GM12878 (cell line): Measurements from ENCODE around the gene DESI2. TPM values are rescaled to one million over a fixed set of nuclear protein-coding genes. Genes with fewer than 3 reads are reported as not detected.

Experiments used
- HCFC1 ChIP-seq: fragments of 150-350 bp; IDR thresholded peaks from 2 replicates; pipeline ENCODE4 v1.6.1; 2014; ENCODE audit warnings: low read length
- MEF2A ChIP-seq: IDR thresholded peaks from 2 replicates; pipeline ENCODE4 v1.6.1; 2011; ENCODE audit warnings: low read depth, mild to moderate bottlenecking, low read length, moderate library complexity; ENCODE audit not compliant: insufficient read depth
- POLR2AphosphoS2 ChIP-seq: IDR thresholded peaks from 2 replicates; pipeline ENCODE4 v1.6.1; 2011; ENCODE audit warnings: low read depth, mild to moderate bottlenecking, low read length, improper control_type of control experiment, moderate library complexity
- RAD21 ChIP-seq: IDR thresholded peaks from 2 replicates; pipeline ENCODE4 v1.6.1; 2011; ENCODE audit warnings: mild to moderate bottlenecking, low read depth, low read length, moderate library complexity; ENCODE audit not compliant: insufficient read depth
- RFX5 ChIP-seq: IDR thresholded peaks from 2 replicates; pipeline ENCODE4 v1.6.1; 2011; ENCODE audit warnings: low read depth, low read length, improper control_type of control experiment
- SMAD5 ChIP-seq: IDR thresholded peaks from 2 replicates; pipeline ENCODE4 v1.6.1; 2016; ENCODE audit warnings: antibody characterized with exemption, low read depth
- SMARCA5 ChIP-seq: fragments of 450-650 bp; IDR thresholded peaks from 2 replicates; pipeline ENCODE4 v1.6.1; 2017; ENCODE audit warnings: mild to moderate bottlenecking
- SMC3 ChIP-seq: IDR thresholded peaks from 2 replicates; pipeline ENCODE4 v1.6.1; 2011; ENCODE audit warnings: low read length, improper control_type of control experiment, borderline replicate concordance
- SREBF2 ChIP-seq: IDR thresholded peaks from 2 replicates; pipeline ENCODE4 v1.6.1; 2012; ENCODE audit warnings: mild to moderate bottlenecking, low read length
- YY1 ChIP-seq: IDR thresholded peaks from 2 replicates; pipeline ENCODE4 v1.6.1; 2011; ENCODE audit warnings: low read depth, mild to moderate bottlenecking, low read length
- polyA plus RNA-seq, 11 experiments: library from polyadenylated mRNA; depleted of rRNA in 4 of 11; unstranded in 6 of 11; stranded (reverse) in 5 of 11; fragments of >200 nt; fragmentation: Nextera tagmentation in 4 of 11; fragmentation: Illumina TruSeq in 1 of 11; extraction: Ambion mirVana in 4 of 11; extraction: Trizol in 1 of 11; gene quantifications; 1 replicate in 1 of 11; 2 replicates in 10 of 11; pipeline versions ENCODE4 v1.2.1 to v1.2.3, GENCODE V29; 2011 to 2016; ENCODE audit warnings: inconsistent platforms in 2 of 11, missing spikeins in 2 of 11, low read depth in 1 of 11
- total RNA-seq, 4 experiments: library from RNA; depleted of rRNA in 3 of 4; stranded (reverse); fragments of >200 nt in 3 of 4; fragmentation: Illumina TruSeq in 1 of 4; extraction: Trizol in 1 of 4; gene quantifications; 2 replicates each; pipeline versions ENCODE4 v1.2.1 to v1.2.3, GENCODE V29; 2013 to 2021
- TF ChIP-seq, protein P1 (sequence below): fragments of 450-650 bp; conservative IDR thresholded peaks from 2 replicates; pipeline ENCODE4 v1.6.1; 2017; ENCODE audit warnings: mild to moderate bottlenecking, moderate library complexity
- TF ChIP-seq, protein P2 (sequence below): fragments of 450-650 bp; IDR thresholded peaks from 2 replicates; pipeline ENCODE4 v1.6.1; 2017; ENCODE audit warnings: antibody characterized with exemption, mild to moderate bottlenecking, moderate library complexity
- TF ChIP-seq, protein P3 (sequence below): fragments of 450-650 bp; IDR thresholded peaks from 2 replicates; pipeline ENCODE4 v1.6.1; 2016; ENCODE audit warnings: mild to moderate bottlenecking, moderate library complexity, borderline replicate concordance
- TF ChIP-seq, protein P4 (sequence below): fragments of 450-650 bp; IDR thresholded peaks from 2 replicates; pipeline ENCODE4 v1.6.1; 2017; ENCODE audit warnings: borderline replicate concordance
- TF ChIP-seq, protein P5 (sequence below): fragments of 450-650 bp; formaldehyde crosslinking; IDR thresholded peaks from 2 replicates; pipeline ENCODE4 v1.4.0; 2022; ENCODE audit warnings: mild to moderate bottlenecking, moderate library complexity

DESI2 gene
- total and polyA plus RNA-seq, 10 of the 15 experiments (the other 5 are each of a cell fraction or from before 2014, with no cell fraction given) = 6.2 to 21.5 (median 17.3) TPM

DNA sequence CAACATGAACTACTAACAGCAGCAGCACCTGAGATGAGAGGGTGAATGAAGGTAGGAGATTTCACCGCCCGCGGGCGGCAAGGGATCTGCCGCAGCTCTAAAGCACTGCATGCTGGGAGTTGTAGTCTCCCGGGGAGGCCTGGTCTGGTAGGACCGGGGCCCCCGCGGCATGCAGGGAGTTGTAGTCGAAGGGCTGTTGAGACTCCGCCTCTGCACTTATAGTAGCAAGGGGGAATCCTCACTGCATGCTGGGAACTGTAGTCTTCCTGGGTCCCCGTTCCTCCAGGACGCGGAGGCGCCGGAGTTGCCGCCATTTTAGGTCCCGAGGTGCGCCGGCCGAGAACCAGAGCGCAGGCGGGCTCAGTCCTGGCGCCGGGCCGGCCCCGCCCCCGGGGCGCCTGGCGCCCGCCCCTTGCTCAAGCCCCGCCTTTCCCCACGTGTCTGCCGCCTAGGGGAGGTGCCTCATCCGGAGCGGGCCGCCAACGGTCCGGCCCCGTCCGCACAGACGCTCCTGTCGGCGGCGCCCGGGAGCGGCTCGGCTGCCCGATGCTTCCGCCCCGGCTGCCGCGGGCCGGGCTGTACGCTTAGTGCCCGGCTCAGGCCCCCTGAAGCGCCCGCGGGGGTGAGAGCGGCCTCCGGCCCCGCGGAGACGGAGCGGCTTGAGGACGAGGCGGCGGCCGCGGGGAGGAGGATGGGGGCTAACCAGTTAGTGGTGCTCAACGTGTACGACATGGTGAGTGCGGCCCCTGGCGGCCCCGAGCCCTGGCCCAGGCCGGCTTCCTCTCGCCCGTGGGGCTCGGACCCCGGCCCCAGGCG is at the start of gene DESI2 (continued):
- TF ChIP-seq, protein P1, sequence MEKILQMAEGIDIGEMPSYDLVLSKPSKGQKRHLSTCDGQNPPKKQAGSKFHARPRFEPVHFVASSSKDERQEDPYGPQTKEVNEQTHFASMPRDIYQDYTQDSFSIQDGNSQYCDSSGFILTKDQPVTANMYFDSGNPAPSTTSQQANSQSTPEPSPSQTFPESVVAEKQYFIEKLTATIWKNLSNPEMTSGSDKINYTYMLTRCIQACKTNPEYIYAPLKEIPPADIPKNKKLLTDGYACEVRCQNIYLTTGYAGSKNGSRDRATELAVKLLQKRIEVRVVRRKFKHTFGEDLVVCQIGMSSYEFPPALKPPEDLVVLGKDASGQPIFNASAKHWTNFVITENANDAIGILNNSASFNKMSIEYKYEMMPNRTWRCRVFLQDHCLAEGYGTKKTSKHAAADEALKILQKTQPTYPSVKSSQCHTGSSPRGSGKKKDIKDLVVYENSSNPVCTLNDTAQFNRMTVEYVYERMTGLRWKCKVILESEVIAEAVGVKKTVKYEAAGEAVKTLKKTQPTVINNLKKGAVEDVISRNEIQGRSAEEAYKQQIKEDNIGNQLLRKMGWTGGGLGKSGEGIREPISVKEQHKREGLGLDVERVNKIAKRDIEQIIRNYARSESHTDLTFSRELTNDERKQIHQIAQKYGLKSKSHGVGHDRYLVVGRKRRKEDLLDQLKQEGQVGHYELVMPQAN = peak; percentile 92
- TF ChIP-seq RAD21 (no peak), SMARCA5 (peak; percentile 95), MEF2A (no peak), POLR2AphosphoS2 (0 out of 2 replicates have a peak, but pooled peaks have one; percentile 36), SMAD5 (no peak; the same call in none of the 2 replicates), SREBF2 (no peak), SMC3 (no peak), RFX5 (no peak), YY1 (peak; percentile 97), HCFC1 (peak; percentile 98)
- TF ChIP-seq, protein P2, sequence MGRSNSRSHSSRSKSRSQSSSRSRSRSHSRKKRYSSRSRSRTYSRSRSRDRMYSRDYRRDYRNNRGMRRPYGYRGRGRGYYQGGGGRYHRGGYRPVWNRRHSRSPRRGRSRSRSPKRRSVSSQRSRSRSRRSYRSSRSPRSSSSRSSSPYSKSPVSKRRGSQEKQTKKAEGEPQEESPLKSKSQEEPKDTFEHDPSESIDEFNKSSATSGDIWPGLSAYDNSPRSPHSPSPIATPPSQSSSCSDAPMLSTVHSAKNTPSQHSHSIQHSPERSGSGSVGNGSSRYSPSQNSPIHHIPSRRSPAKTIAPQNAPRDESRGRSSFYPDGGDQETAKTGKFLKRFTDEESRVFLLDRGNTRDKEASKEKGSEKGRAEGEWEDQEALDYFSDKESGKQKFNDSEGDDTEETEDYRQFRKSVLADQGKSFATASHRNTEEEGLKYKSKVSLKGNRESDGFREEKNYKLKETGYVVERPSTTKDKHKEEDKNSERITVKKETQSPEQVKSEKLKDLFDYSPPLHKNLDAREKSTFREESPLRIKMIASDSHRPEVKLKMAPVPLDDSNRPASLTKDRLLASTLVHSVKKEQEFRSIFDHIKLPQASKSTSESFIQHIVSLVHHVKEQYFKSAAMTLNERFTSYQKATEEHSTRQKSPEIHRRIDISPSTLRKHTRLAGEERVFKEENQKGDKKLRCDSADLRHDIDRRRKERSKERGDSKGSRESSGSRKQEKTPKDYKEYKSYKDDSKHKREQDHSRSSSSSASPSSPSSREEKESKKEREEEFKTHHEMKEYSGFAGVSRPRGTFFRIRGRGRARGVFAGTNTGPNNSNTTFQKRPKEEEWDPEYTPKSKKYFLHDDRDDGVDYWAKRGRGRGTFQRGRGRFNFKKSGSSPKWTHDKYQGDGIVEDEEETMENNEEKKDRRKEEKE = 0 out of 2 replicates have a peak, but pooled peaks have one; percentile 22
- TF ChIP-seq, protein P3, sequence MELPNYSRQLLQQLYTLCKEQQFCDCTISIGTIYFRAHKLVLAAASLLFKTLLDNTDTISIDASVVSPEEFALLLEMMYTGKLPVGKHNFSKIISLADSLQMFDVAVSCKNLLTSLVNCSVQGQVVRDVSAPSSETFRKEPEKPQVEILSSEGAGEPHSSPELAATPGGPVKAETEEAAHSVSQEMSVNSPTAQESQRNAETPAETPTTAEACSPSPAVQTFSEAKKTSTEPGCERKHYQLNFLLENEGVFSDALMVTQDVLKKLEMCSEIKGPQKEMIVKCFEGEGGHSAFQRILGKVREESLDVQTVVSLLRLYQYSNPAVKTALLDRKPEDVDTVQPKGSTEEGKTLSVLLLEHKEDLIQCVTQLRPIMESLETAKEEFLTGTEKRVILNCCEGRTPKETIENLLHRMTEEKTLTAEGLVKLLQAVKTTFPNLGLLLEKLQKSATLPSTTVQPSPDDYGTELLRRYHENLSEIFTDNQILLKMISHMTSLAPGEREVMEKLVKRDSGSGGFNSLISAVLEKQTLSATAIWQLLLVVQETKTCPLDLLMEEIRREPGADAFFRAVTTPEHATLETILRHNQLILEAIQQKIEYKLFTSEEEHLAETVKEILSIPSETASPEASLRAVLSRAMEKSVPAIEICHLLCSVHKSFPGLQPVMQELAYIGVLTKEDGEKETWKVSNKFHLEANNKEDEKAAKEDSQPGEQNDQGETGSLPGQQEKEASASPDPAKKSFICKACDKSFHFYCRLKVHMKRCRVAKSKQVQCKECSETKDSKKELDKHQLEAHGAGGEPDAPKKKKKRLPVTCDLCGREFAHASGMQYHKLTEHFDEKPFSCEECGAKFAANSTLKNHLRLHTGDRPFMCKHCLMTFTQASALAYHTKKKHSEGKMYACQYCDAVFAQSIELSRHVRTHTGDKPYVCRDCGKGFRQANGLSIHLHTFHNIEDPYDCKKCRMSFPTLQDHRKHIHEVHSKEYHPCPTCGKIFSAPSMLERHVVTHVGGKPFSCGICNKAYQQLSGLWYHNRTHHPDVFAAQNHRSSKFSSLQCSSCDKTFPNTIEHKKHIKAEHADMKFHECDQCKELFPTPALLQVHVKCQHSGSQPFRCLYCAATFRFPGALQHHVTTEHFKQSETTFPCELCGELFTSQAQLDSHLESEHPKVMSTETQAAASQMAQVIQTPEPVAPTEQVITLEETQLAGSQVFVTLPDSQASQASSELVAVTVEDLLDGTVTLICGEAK = peak; percentile 69; the same call in 1 of the 2 replicates
- TF ChIP-seq, protein P4, sequence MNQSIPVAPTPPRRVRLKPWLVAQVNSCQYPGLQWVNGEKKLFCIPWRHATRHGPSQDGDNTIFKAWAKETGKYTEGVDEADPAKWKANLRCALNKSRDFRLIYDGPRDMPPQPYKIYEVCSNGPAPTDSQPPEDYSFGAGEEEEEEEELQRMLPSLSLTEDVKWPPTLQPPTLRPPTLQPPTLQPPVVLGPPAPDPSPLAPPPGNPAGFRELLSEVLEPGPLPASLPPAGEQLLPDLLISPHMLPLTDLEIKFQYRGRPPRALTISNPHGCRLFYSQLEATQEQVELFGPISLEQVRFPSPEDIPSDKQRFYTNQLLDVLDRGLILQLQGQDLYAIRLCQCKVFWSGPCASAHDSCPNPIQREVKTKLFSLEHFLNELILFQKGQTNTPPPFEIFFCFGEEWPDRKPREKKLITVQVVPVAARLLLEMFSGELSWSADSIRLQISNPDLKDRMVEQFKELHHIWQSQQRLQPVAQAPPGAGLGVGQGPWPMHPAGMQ = no peak
- TF ChIP-seq, protein P5, sequence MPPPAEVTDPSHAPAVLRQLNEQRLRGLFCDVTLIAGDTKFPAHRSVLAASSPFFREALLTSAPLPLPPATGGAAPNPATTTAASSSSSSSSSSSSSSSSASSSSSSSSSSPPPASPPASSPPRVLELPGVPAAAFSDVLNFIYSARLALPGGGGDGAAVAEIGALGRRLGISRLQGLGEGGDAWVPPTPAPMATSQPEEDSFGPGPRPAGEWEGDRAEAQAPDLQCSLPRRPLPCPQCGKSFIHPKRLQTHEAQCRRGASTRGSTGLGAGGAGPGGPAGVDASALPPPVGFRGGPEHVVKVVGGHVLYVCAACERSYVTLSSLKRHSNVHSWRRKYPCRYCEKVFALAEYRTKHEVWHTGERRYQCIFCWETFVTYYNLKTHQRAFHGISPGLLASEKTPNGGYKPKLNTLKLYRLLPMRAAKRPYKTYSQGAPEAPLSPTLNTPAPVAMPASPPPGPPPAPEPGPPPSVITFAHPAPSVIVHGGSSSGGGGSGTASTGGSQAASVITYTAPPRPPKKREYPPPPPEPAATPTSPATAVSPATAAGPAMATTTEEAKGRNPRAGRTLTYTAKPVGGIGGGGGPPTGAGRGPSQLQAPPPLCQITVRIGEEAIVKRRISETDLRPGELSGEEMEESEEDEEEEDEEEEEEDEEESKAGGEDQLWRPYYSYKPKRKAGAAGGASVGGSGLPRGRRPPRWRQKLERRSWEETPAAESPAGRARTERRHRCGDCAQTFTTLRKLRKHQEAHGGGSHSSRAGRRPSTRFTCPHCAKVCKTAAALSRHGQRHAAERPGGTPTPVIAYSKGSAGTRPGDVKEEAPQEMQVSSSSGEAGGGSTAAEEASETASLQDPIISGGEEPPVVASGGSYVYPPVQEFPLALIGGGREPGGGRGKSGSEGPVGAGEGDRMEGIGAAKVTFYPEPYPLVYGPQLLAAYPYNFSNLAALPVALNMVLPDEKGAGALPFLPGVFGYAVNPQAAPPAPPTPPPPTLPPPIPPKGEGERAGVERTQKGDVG = no peak
